Gastroesophageal sphincter (tissue), 4 donors: ENCODE measurements around the gene RTF1. TPM values are rescaled to one million over a fixed set of nuclear protein-coding genes. Genes with fewer than 3 reads are reported as not detected.

ENCODE experiments used
- ATAC-seq: fragments of 150-250 bp; one replicate; pipeline ENCODE4 v1.9.1; 2016; ENCODE audit warnings: mild to moderate bottlenecking, moderate library complexity
- H3K27ac ChIP-seq, 4 donors: fragments of 200-600 bp; sonication (generic) in 3 of 4; 1 replicate in 3 of 4; 2 replicates in 1 of 4; pipeline ENCODE4 v1.5.1; 2016 to 2019
- H3K27me3 ChIP-seq: fragments of 200-600 bp; sonication (generic); one replicate; pipeline ENCODE4 v1.5.1; 2019
- H3K36me3 ChIP-seq, 2 donors: fragments of 200-600 bp; sonication (generic); one replicate each; pipeline ENCODE4 v1.5.1; 2019; ENCODE audit warnings: control low read depth in 1 of 2
- H3K4me1 ChIP-seq, 3 donors: fragments of 200-600 bp; sonication (generic); 1 replicate in 2 of 3; 2 replicates in 1 of 3; pipeline ENCODE4 v1.5.1; 2016 to 2019; ENCODE audit warnings: control low read depth in 2 of 3
- H3K4me3 ChIP-seq, 2 donors: fragments of 200-600 bp; sonication (generic); one replicate each; pipeline ENCODE4 v1.5.1; 2019; ENCODE audit warnings: mild to moderate bottlenecking in 1 of 2, moderate library complexity in 1 of 2
- H3K9me3 ChIP-seq, 3 donors: fragments of 200-600 bp; sonication (generic); one replicate each; pipeline ENCODE4 v1.5.1; 2017 to 2019; ENCODE audit warnings: control low read depth in 2 of 3
- CTCF ChIP-seq, 4 experiments: fragments of 200-600 bp in 2 of 4; fragments of 450-650 bp in 2 of 4; sonication (generic) in 1 of 4; IDR thresholded peaks; one replicate each; pipeline ENCODE4 v1.5.1; 2017 to 2019; ENCODE audit warnings: antibody characterized with exemption in 4 of 4, mild to moderate bottlenecking in 2 of 4, moderate library complexity in 2 of 4
- EP300 ChIP-seq: sonication (generic); formaldehyde crosslinking; IDR thresholded peaks from one replicate; pipeline ENCODE4 v1.6.1; 2017; ENCODE audit warnings: antibody characterized with exemption, mild to moderate bottlenecking
- POLR2A ChIP-seq, 2 donors: fragments of 450-650 bp; IDR thresholded peaks; one replicate each; pipeline ENCODE4 v1.6.1; 2017; ENCODE audit warnings: antibody characterized with exemption in 2 of 2, mild to moderate bottlenecking in 2 of 2, moderate library complexity in 1 of 2
- POLR2AphosphoS5 ChIP-seq: sonication (generic); formaldehyde crosslinking; IDR thresholded peaks from one replicate; pipeline ENCODE4 v1.6.1; 2017; ENCODE audit warnings: antibody characterized with exemption
- WGBS, 2 donors: methylation state at CpG; one replicate each; pipeline ENCODE4 v1.1.5; 2018; ENCODE audit warnings: low coverage in 1 of 2; 5-methylcytosine and 5-hydroxymethylcytosine counted together
- total RNA-seq, 4 donors: library from RNA; depleted of rRNA; stranded (reverse); fragments of >200 nt; gene quantifications; one replicate each; pipeline ENCODE4 v1.1.0, GENCODE V29; 2016

Gene RTF1
- total RNA-seq, 4 donors from 2014 or later = 31.9 to 53.2 (median 34.8) TPM

- Histone ChIP-seq H3K27ac (no peak overlapping the region), H3K4me3 (no peak overlapping the region), H3K9me3 (no peaks in the 10 kb centered on the region), H3K4me1 (peaks cover 0 to 8% (median 2%) of the 10 kb centered on the region in 3 donors), H3K36me3 (peaks cover 0 to 20% of the 10 kb centered on the region in 2 donors), H3K27me3 (peaks cover 35% of the 10 kb centered on the region)
- TF ChIP-seq POLR2A (IDR thresholded peaks at IDR 0.05) (no peak), CTCF (IDR thresholded peaks at IDR 0.05) (no peak), POLR2AphosphoS5 (no peak), EP300 (no peak)
- 50 to 60% methylated on average over 1 to 3 of the region's 9 CpGs for WGBS, 2 donors
- ATAC-seq = no peak
Observed at GRCh38 chr15:41487381-41487780, 70.5 kb downstream of the RTF1 start.

GRCh38 chr15:41487802-41488201, 70.9 kb downstream of the RTF1 start:
- peaks cover 35% of the 10 kb centered on the region for H3K27me3 ChIP-seq
- H3K27ac ChIP-seq = no peak overlapping the region
- H3K9me3 ChIP-seq = no peaks in the 10 kb centered on the region
- 92 to 100% methylated on average over 1 to 2 of the region's 2 CpGs for WGBS, 2 donors
- no peak for TF ChIP-seq POLR2AphosphoS5
- TF ChIP-seq CTCF (IDR thresholded peaks at IDR 0.05) = no peak
- no peak for TF ChIP-seq EP300
- no peak for TF ChIP-seq POLR2A (IDR thresholded peaks at IDR 0.05)
- peaks cover 0 to 16% of the 10 kb centered on the region in 2 donors for H3K36me3 ChIP-seq
- H3K4me1 ChIP-seq = peaks cover 0 to 12% (median 6%) of the 10 kb centered on the region in 3 donors
- ATAC-seq = no peak
- H3K4me3 ChIP-seq = no peak overlapping the region

- peaks cover 45% of the 10 kb centered on the region for H3K27me3 ChIP-seq
- no peak overlapping the region for H3K4me3 ChIP-seq
- no peak for ATAC-seq
- no peaks in the 10 kb centered on the region for H3K9me3 ChIP-seq
- H3K36me3 ChIP-seq = no peaks in the 10 kb centered on the region
- H3K4me1 ChIP-seq = peaks cover 0 to 28% (median 15%) of the 10 kb centered on the region in 3 donors
- 96 to 100% methylated on average over 2 of the region's 2 CpGs for WGBS, 2 donors
- no peak overlapping the region for H3K27ac ChIP-seq
- no peak for TF ChIP-seq POLR2AphosphoS5
- no peak for TF ChIP-seq CTCF (IDR thresholded peaks at IDR 0.05)
- no peak for TF ChIP-seq POLR2A (IDR thresholded peaks at IDR 0.05)
- no peak for TF ChIP-seq EP300
Observed at GRCh38 chr15:41489641-41490040, 72.7 kb downstream of the RTF1 start.

- TF ChIP-seq POLR2A (IDR thresholded peaks at IDR 0.05) = no peak
- TF ChIP-seq CTCF (IDR thresholded peaks at IDR 0.05) = no peak
- no peak for TF ChIP-seq EP300
- TF ChIP-seq POLR2AphosphoS5 = no peak
- Histone ChIP-seq H3K27me3 (peaks cover 51% of the 10 kb centered on the region), H3K4me3 (no peak overlapping the region), H3K27ac (no peak overlapping the region), H3K36me3 (no peaks in the 10 kb centered on the region), H3K9me3 (no peaks in the 10 kb centered on the region), H3K4me1 (peaks cover 0 to 35% (median 22%) of the 10 kb centered on the region in 3 donors)
- 10 to 50% methylated on average over 2 of the region's 4 CpGs for WGBS, 2 donors
- no peak for ATAC-seq
Observed at GRCh38 chr15:41490355-41490754, 73.5 kb downstream of the RTF1 start.

- TF ChIP-seq POLR2A (IDR thresholded peaks at IDR 0.05) (no peak), CTCF (IDR thresholded peaks at IDR 0.05) (no peak)
- H3K9me3 ChIP-seq = no peaks in the 10 kb centered on the region
- 80 to 88% methylated on average over 1 to 4 of the region's 4 CpGs for WGBS, 2 donors
- H3K4me1 ChIP-seq = peaks cover 0 to 45% (median 22%) of the 10 kb centered on the region in 3 donors
- no peak for ATAC-seq
- no peak overlapping the region for H3K4me3 ChIP-seq
- no peaks in the 10 kb centered on the region for H3K36me3 ChIP-seq
- peaks cover 44% of the 10 kb centered on the region for H3K27me3 ChIP-seq
- no peak overlapping the region for H3K27ac ChIP-seq
Observed at GRCh38 chr15:41491889-41492288, 75.0 kb downstream of the RTF1 start.
